ENCODE measurements around the gene SLC35B2. TPM values are rescaled to one million over a fixed set of nuclear protein-coding genes. Genes with fewer than 3 reads are reported as not detected.
A peak's percentile ranks its signal among the peaks of the same experiment; 100 is the strongest.

Gene SLC35B2
- total and polyA plus RNA-seq, 9 of the 15 experiments (the other 6 are each of a cell fraction or from before 2014, with no cell fraction given) = 14.5 to 59.1 (median 47.1) TPM

- FAIRE-seq (no peak), DNase-seq (ENCODE audit: extremely low read depth in 1 of 4, low spot score in 3 of 4) (no peak), ATAC-seq (no peak)
- Histone ChIP-seq H3K9me3 (replicated peaks; ENCODE audit: control insufficient read depth, insufficient read depth, low read depth, low read length) (no peaks in the 10 kb centered on the region), H3K4me3 (no peak overlapping the region), H3K9ac (ENCODE audit: insufficient read depth in 1 of 2, low read depth in 2 of 2, low read length in 2 of 2) (no peak overlapping the region), H3K36me3 (ENCODE audit: control insufficient read depth, insufficient read depth, low read length) (no peaks in the 10 kb centered on the region), H3K27me3 (ENCODE audit: control insufficient read depth in 2 of 2, insufficient read depth in 2 of 2, low read length in 2 of 2) (peaks cover 68 to 89% of the 10 kb centered on the region in 2 experiments), H4K20me1 (replicated peaks; ENCODE audit: control insufficient read depth, insufficient read depth, low read length) (peaks cover 13% of the 10 kb centered on the region), H3K27ac (ENCODE audit: extremely low read depth, low read depth, low read length) (no peak overlapping the region), H2AFZ (ENCODE audit: low read depth, low read length) (no peak overlapping the region), H3K4me2 (ENCODE audit: insufficient read depth, low read length) (no peak overlapping the region), H3K79me2 (ENCODE audit: control insufficient read depth, insufficient read depth, low read length) (no peaks in the 10 kb centered on the region), H3K4me1 (replicated peaks in 1 of 2; ENCODE audit: control insufficient read depth in 2 of 2, insufficient read depth in 2 of 2, low read length in 2 of 2) (peaks cover 0 to 20% of the 10 kb centered on the region in 2 experiments; a peak in 2 of 5 replicates), H3K9me1 (ENCODE audit: control insufficient read depth, insufficient read depth, low read length) (peaks cover 4% of the 10 kb centered on the region)
- in situ Hi-C loops (cut with MboI) (no loop called here), intact Hi-C loops (cut with micrococcal nuclease) (no loop called here)
- 1% methylated on average over 9 of the region's 9 CpGs for WGBS (ENCODE audit: insufficient coverage, low coverage, missing lambda C conversion rate)
- CTCF ChIA-PET (ENCODE audit: low intra/inter-chr PET ratio) = no interaction called here
- BruUV-seq (replicated peaks) = no TSS peak
- POLR2A ChIA-PET = interaction anchor here (0.7 to 1.5 kb wide), 4 partner anchors 9 to 494 kb away, joined by 3 to 5 read pairs (median 4); partner anchors contain the start of genes AARS2 and TMEM151B
- TF ChIP-seq SMARCC2 (IDR thresholded peaks at IDR 0.05; ENCODE audit: low read depth) = no peak
- no peak for TF ChIP-seq SMC3 (conservative IDR thresholded peaks at IDR 0.05; ENCODE audit: insufficient read depth, low read depth, low read length)
- no peak for TF ChIP-seq LCOR (CRISPR knock-in tag; IDR thresholded peaks at IDR 0.05)
- no peak for TF ChIP-seq XRCC3 (IDR thresholded peaks at IDR 0.05)
- no peak for TF ChIP-seq CCAR2 (IDR thresholded peaks at IDR 0.05; ENCODE audit: low read depth, low read length)
- 0 out of 2 replicates have a peak, but pooled peaks have one; percentile 24 for TF ChIP-seq ATF3 (IDR thresholded peaks at IDR 0.05)
- no peak for TF ChIP-seq ATF3 (CRISPR knock-in tag; conservative IDR thresholded peaks at IDR 0.05)
These were observed 21.7 kb upstream of the SLC35B2 start for GRCh38 chr6:44278774-44279697.

All from K562 (cell line).